Measurements from ENCODE around the gene FANCG.

Gene FANCG

GRCh38 chr9:35103660-35104191, 24.0 kb upstream of the FANCG start:
- no peak for DNase-seq (ENCODE audit: low read depth)

- DNase-seq (ENCODE audit: low read depth) = peak; percentile 93
Measured at GRCh38 chr9:35102769-35103659, 23.3 kb upstream of the FANCG start, which contains the start of gene STOML2. Gene STOML2, minus strand, starts transcription at chr9:35103131. Its CDS starts 37 bp downstream, at chr9:35103094.

- no peak for DNase-seq (ENCODE audit: low read depth)
Measured at GRCh38 chr9:35102465-35102768, 22.7 kb upstream of the FANCG start.

- DNase-seq (ENCODE audit: low read depth) = no peak
Measured at GRCh38 chr9:35097573-35097972, 17.8 kb upstream of the FANCG start.

- peak; percentile 68 for DNase-seq (ENCODE audit: low read depth)
Measured at GRCh38 chr9:35096035-35096849, 16.5 kb upstream of the FANCG start, which contains the start of gene PIGO. Gene PIGO, minus strand, starts transcription at chr9:35096591. Its CDS starts 1,026 bp downstream, at chr9:35095565.

- no peak for DNase-seq (ENCODE audit: low read depth)
Measured at GRCh38 chr9:35091536-35091935, 11.8 kb upstream of the FANCG start.

- no peak for DNase-seq (ENCODE audit: low read depth)
Measured at GRCh38 chr9:35089434-35089833, 9.7 kb upstream of the FANCG start.

- no peak for DNase-seq (ENCODE audit: low read depth)
Measured at GRCh38 chr9:35085078-35085477, 5.3 kb upstream of the FANCG start.

- no peak for DNase-seq (ENCODE audit: low read depth)
Measured at GRCh38 chr9:35079041-35079425, 709 bp downstream of the FANCG start.

- no peak for DNase-seq (ENCODE audit: low read depth)
Measured at GRCh38 chr9:35078066-35078465, 1.7 kb downstream of the FANCG start.

- no peak for DNase-seq (ENCODE audit: low read depth)
Measured at GRCh38 chr9:35076848-35077247, 2.9 kb downstream of the FANCG start.

- no peak for DNase-seq (ENCODE audit: low read depth)
Measured at GRCh38 chr9:35075358-35075757, 4.4 kb downstream of the FANCG start.

GRCh38 chr9:35074791-35075190, 5.0 kb downstream of the FANCG start:
- no peak for DNase-seq (ENCODE audit: low read depth)

GRCh38 chr9:35074141-35074540, 5.6 kb downstream of the FANCG start:
- no peak for DNase-seq (ENCODE audit: low read depth)

GRCh38 chr9:35073279-35073612, 6.5 kb downstream of the FANCG start:
- no peak for DNase-seq (ENCODE audit: low read depth)

GRCh38 chr9:35072461-35073278, 7.1 kb downstream of the FANCG start, which contains the start of gene VCP:
Gene VCP, minus strand, starts transcription at chr9:35072625. Its CDS starts 272 bp downstream, at chr9:35072353.
- DNase-seq (ENCODE audit: low read depth) = peak; percentile 98

GRCh38 chr9:35071814-35072460, 7.8 kb downstream of the FANCG start:
- DNase-seq (ENCODE audit: low read depth) = peak; percentile 82

GRCh38 chr9:35070823-35071813, 8.6 kb downstream of the FANCG start:
- no peak for DNase-seq (ENCODE audit: low read depth)

- DNase-seq (ENCODE audit: low read depth) = no peak
Measured at GRCh38 chr9:35069020-35069419, 10.7 kb downstream of the FANCG start.

GRCh38 chr9:35067056-35067455, 12.7 kb downstream of the FANCG start:
- DNase-seq (ENCODE audit: low read depth) = no peak

Data from fibroblast of the conjunctiva (primary cell).